ENCODE results near the gene TMEM181. TPM values are rescaled to one million over a fixed set of nuclear protein-coding genes. Genes with fewer than 3 reads are reported as not detected.

TMEM181 gene
- total and polyA plus RNA-seq, 2 experiments from 2014 or later: 17.9 to 21.0 TPM

DNA sequence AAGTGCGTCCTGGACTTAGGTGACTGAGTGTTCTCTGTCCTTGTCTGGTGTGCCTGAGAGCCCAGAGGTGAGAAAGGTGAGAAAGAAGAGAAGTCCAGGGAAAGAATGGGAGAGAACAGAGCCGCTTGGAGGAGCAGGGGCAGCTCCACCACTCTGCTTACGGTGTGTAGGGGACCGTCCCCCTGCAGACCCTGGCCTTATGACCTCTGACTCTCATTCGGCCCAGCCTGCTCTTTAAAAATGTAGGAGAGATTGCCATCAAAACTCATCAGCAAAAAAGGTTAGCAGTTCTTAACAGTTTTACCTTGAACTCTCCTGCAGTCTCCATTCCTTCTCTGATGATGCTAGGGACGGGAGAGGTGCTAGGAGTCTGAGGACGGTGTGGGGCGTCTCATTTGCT is 2.0 kb downstream of the TMEM181 start:
- Histone ChIP-seq H3K4me3 (no peak overlapping the region), H3K27ac (no peak overlapping the region), H3K36me3 (no peaks in the 10 kb centered on the region), H3K9me3 (ENCODE audit: low read depth) (no peaks in the 10 kb centered on the region), H3K27me3 (no peaks in the 10 kb centered on the region), H3K4me1 (ENCODE audit: low read depth) (peaks cover 22% of the 10 kb centered on the region)
- TF ChIP-seq CTCF (IDR thresholded peaks at IDR 0.05; ENCODE audit: low read depth, low read length): no peak
- no peak for DNase-seq (ENCODE audit: low read depth in 1 of 2, low spot score in 1 of 2)

DNA sequence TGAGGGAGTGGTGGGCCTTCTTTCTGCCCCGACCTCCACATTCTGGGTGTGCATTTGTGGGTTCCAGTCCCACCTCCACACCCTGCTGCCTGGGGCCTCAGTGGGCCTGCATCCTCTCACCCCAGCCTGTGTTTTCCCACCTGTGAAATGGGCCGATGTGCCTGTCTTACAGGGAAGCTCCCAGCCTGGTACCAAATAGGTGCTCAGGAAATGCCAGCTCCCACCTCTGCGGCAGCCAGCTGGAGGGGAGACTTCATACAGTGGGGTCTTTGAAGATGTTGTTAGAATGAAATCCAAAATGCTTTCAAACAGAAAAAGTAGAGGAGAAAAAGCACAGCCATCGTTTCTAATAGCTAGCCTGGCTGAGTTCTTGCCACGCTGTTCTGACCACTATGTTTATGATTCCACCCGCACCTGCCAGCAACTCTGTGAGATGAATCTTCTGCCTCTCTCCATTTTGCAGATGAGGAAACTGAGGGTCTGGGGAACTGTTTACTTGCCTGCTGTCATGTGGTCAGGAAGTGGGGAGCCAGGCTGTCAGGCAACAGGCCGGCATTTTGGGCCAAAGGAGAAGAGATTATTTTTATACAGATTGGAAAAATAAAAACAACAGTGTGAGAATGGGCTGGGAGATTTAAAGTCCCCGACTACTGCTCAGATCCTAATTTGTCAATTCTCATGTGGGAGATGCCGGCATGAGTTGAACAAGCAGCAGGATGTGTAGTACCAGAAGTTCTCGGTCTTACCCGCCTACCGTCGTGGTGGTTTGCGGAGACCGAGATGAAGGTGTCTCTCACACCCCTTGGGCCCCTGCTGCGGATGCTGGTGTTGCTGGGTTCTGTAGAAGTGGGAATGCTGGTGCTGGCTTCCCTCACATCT is 4.6 kb downstream of the TMEM181 start:
- TF ChIP-seq CTCF (IDR thresholded peaks at IDR 0.05; ENCODE audit: low read depth, low read length): no peak
- no peaks in the 10 kb centered on the region for H3K9me3 ChIP-seq (ENCODE audit: low read depth)
- H3K36me3 ChIP-seq: no peaks in the 10 kb centered on the region
- H3K27me3 ChIP-seq: no peaks in the 10 kb centered on the region
- DNase-seq (ENCODE audit: low read depth in 1 of 2, low spot score in 1 of 2): no peak
- no peak overlapping the region for H3K4me3 ChIP-seq
- H3K27ac ChIP-seq: no peak overlapping the region
- H3K4me1 ChIP-seq (ENCODE audit: low read depth): peaks cover 22% of the 10 kb centered on the region

DNA sequence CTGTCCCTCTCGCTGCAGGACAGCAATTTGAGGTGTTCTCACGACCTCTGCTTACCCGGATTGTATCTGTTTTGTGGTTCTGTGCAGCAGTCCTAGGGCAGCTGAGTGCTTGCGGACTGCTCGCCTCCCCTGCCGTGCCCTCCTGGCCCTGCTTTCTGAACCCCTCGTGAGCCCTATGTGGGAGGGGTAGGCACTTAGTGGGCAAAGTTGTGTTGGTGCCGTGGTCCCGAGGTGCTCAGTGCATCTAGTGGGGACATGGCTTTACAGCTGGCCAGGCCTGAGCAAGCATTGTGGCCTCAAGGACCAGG is 5.2 kb downstream of the TMEM181 start:
- TF ChIP-seq CTCF (IDR thresholded peaks at IDR 0.05; ENCODE audit: low read depth, low read length): no peak
- Histone ChIP-seq H3K36me3 (no peaks in the 10 kb centered on the region), H3K9me3 (ENCODE audit: low read depth) (no peaks in the 10 kb centered on the region), H3K27ac (no peak overlapping the region), H3K4me3 (no peak overlapping the region), H3K27me3 (no peaks in the 10 kb centered on the region), H3K4me1 (ENCODE audit: low read depth) (peaks cover 25% of the 10 kb centered on the region)
- no peak for DNase-seq (ENCODE audit: low read depth in 1 of 2, low spot score in 1 of 2)

DNA sequence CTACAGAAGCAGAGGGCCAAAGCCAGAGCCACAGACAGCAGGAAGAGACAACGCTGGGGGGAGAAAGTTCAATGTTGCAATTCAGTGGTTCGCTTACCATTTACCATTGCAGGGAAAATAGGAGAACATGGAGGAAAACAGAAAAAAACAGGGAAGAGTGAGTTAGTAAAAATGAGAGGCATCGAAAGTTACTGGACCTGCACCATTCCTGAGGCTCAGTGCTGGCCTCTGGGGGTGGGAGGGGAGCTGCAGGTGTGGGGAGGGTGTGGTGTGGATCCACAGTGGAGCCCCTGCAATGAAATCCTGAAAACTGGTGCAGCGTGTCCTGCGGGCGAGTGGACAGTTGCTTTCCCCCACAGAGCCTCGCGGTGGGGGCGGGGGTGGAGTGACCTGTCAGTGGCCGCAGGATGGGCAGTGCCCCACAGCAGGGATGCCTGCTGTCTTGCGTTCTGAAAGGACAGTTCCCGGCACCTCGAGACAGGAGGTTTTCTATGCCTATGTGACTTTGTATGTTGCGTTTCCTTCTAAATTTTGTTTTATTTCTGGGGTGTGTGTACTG is 5.7 kb downstream of the TMEM181 start:
- H3K9me3 ChIP-seq (ENCODE audit: low read depth): no peaks in the 10 kb centered on the region
- no peak for DNase-seq (ENCODE audit: low read depth in 1 of 2, low spot score in 1 of 2)
- no peaks in the 10 kb centered on the region for H3K27me3 ChIP-seq
- H3K4me1 ChIP-seq (ENCODE audit: low read depth): peaks cover 27% of the 10 kb centered on the region
- H3K4me3 ChIP-seq: no peak overlapping the region
- TF ChIP-seq CTCF (IDR thresholded peaks at IDR 0.05; ENCODE audit: low read depth, low read length): no peak
- H3K27ac ChIP-seq: no peak overlapping the region
- no peaks in the 10 kb centered on the region for H3K36me3 ChIP-seq

- H3K27ac ChIP-seq: no peak overlapping the region
- H3K27me3 ChIP-seq: no peaks in the 10 kb centered on the region
- TF ChIP-seq CTCF (IDR thresholded peaks at IDR 0.05; ENCODE audit: low read depth, low read length): no peak
- no peak for DNase-seq (ENCODE audit: low read depth in 1 of 2, low spot score in 1 of 2)
- no peak overlapping the region for H3K4me3 ChIP-seq
- H3K9me3 ChIP-seq (ENCODE audit: low read depth): no peaks in the 10 kb centered on the region
- H3K4me1 ChIP-seq (ENCODE audit: low read depth): peaks cover 21% of the 10 kb centered on the region
- no peaks in the 10 kb centered on the region for H3K36me3 ChIP-seq
Observed at GRCh38 chr6:158566207-158566818, 6.4 kb downstream of the TMEM181 start.
